ENCODE data around the gene UBE2F.
"Not testable (repeated sequence)": the region's sequence is repeated elsewhere in the genome, so short reads cannot be mapped to it uniquely, and the experiment has no call there.

- not testable (repeated sequence) for TF ChIP-seq CTCF (conservative IDR thresholded peaks at IDR 0.05; ENCODE audit: low read length); EZH2phosphoT487 (IDR thresholded peaks at IDR 0.05; ENCODE audit: borderline replicate concordance, low read depth, low read length)
These were observed 67.2 kb downstream of the UBE2F start for GRCh38 chr2:238033991-238034390.
